GM12878 (cell line): ENCODE data around the gene POU2F1. TPM values are rescaled to one million over a fixed set of nuclear protein-coding genes. Genes with fewer than 3 reads are reported as not detected.

Source experiments
- ATAC-seq: fragments of 200-7000 bp; cut with Tn5 transposase; 3 replicates; pipeline ENCODE4 v1.9.1; 2020; ENCODE audit warnings: mild to moderate bottlenecking, moderate library complexity
- BruUV-seq: library from RNA; stranded (reverse); fragments of 400-500 nt; replicated peaks from 2 replicates; lab custom pipeline; 2021; lab: Mats Ljungman, UMichigan
- CTCF ChIA-PET: fragments of 300-600 bp; sonication (Branson Sonifier 250); formaldehyde crosslinking; extraction: SDS; loops from one replicate; lab custom pipeline; 2021; ENCODE audit warnings: inconsistent platforms; lab: Yijun Ruan, JAX
- POLR2A ChIA-PET: fragments of 350-600 bp; formaldehyde crosslinking; extraction: SDS; loops from one replicate; lab custom pipeline; 2021; ENCODE audit warnings: inconsistent platforms; lab: Charles Lee
- RAD21 ChIA-PET: fragments of 300-600 bp; sonication (Branson Sonifier 250); formaldehyde crosslinking; loops from one replicate; lab custom pipeline; 2023; ENCODE audit warnings: antibody characterized with exemption; ENCODE audit not compliant: unreplicated experiment; lab: Charles Lee
- SMC1A ChIA-PET: fragments of 300-600 bp; sonication (Branson Sonifier 250); formaldehyde crosslinking; loops from one replicate; lab custom pipeline; 2023; ENCODE audit not compliant: unreplicated experiment, uncharacterized antibody; lab: Charles Lee
- DNase-seq: peaks from one replicate; pipeline ENCODE4 v3.0.0-alpha.2; 2011; ENCODE audit warnings: low read depth, low spot score
- FAIRE-seq: peaks from 3 replicates; lab custom pipeline; 2011; peaks lifted over from hg19 to GRCh38; lab: Jason Lieb, UNC
- H2AFZ ChIP-seq: 2 replicates; pipeline ENCODE4 v1.6.0; 2011; ENCODE audit warnings: low read depth, low read length, control low read depth; ENCODE audit not compliant: control insufficient read depth
- H3K27ac ChIP-seq: 2 replicates; pipeline ENCODE4 v1.5.1; 2011; ENCODE audit warnings: control low read depth; ENCODE audit not compliant: control insufficient read depth, insufficient read depth
- H3K27me3 ChIP-seq, 2 experiments: replicated peaks in 1 of 2; 2 replicates each; pipeline versions ENCODE4 v1.6.0 to v1.6.1; 2011; ENCODE audit warnings: low read length in 1 of 2; ENCODE audit not compliant: control insufficient read depth in 2 of 2, insufficient read depth in 2 of 2
- H3K36me3 ChIP-seq, 2 experiments: 2 replicates each; pipeline ENCODE4 v1.5.1; 2011; ENCODE audit warnings: low read length in 1 of 2; ENCODE audit not compliant: control insufficient read depth in 2 of 2, insufficient read depth in 2 of 2
- H3K4me1 ChIP-seq: 2 replicates; pipeline ENCODE4 v1.6.1; 2011; ENCODE audit warnings: mild to moderate bottlenecking, low read length, moderate library complexity, mixed read lengths; ENCODE audit not compliant: control insufficient read depth, insufficient read depth
- H3K4me2 ChIP-seq: 2 replicates; pipeline ENCODE4 v1.6.0; 2011; ENCODE audit warnings: control low read depth; ENCODE audit not compliant: control insufficient read depth, insufficient read depth
- H3K4me3 ChIP-seq: fragments of 200-600 bp; sonication (generic); 2 replicates; pipeline ENCODE4 v1.5.1; 2016
- H3K79me2 ChIP-seq: 2 replicates; pipeline ENCODE4 v1.6.0; 2011; ENCODE audit warnings: low read length; ENCODE audit not compliant: control insufficient read depth, insufficient read depth
- H3K9ac ChIP-seq: 2 replicates; pipeline ENCODE4 v1.8.0; 2011; ENCODE audit warnings: low read length, control low read depth, mixed read lengths; ENCODE audit not compliant: control insufficient read depth, insufficient read depth
- H3K9me3 ChIP-seq: replicated peaks from 3 replicates; pipeline ENCODE4 v1.5.1; 2011; ENCODE audit warnings: mild to moderate bottlenecking, low read length; ENCODE audit not compliant: control insufficient read depth, insufficient read depth
- H4K20me1 ChIP-seq: 2 replicates; pipeline ENCODE4 v1.6.0; 2011; ENCODE audit not compliant: control insufficient read depth, insufficient read depth
- CEBPB ChIP-seq, 2 experiments: fragments of 150-350 bp in 1 of 2; IDR thresholded peaks; 2 replicates each; pipeline ENCODE4 v1.6.1; 2012 to 2014; ENCODE audit warnings: low read depth in 2 of 2, low read length in 2 of 2, borderline replicate concordance in 1 of 2, inconsistent platforms in 1 of 2
- GATAD2B ChIP-seq: fragments of 450-650 bp; conservative IDR thresholded peaks from 2 replicates; pipeline ENCODE4 v1.6.1; 2017; ENCODE audit warnings: low read depth, mild to moderate bottlenecking, moderate library complexity
- NFXL1 ChIP-seq: fragments of 450-650 bp; IDR thresholded peaks from 2 replicates; pipeline ENCODE4 v1.6.1; 2017; ENCODE audit warnings: antibody characterized with exemption, mild to moderate bottlenecking, borderline replicate concordance
- PML ChIP-seq: IDR thresholded peaks from 2 replicates; pipeline ENCODE4 v1.6.1; 2012; ENCODE audit warnings: low read length, inconsistent platforms
- RCOR1 ChIP-seq: conservative IDR thresholded peaks from 2 replicates; pipeline ENCODE4 v1.6.1; 2012; ENCODE audit warnings: low read depth, low read length, improper control_type of control experiment
- TBL1XR1 ChIP-seq: IDR thresholded peaks from 2 replicates; pipeline ENCODE4 v1.6.1; 2012; ENCODE audit warnings: low read depth, low read length, improper control_type of control experiment
- TCF12 ChIP-seq: IDR thresholded peaks from 2 replicates; pipeline ENCODE4 v1.6.1; 2011; ENCODE audit warnings: low read depth, mild to moderate bottlenecking, low read length
- WGBS: methylation state at CpG from one replicate; pipeline ENCODE4 v1.1.6; 2016; ENCODE audit warnings: low lambda C conversion rate; ENCODE audit not compliant: insufficient replicate concordance, insufficient coverage; ENCODE audit errors: missing lambda C conversion rate; 5-methylcytosine and 5-hydroxymethylcytosine counted together
- in situ Hi-C: fragments of 300-500 bp; cut with MboI; formaldehyde crosslinking; loops from 9 replicates; pipeline ENCODE4 v1.14.3; 2018; ENCODE audit warnings: mixed read lengths
- intact Hi-C: fragments of 100-400 bp; cut with micrococcal nuclease; formaldehyde crosslinking; loops from one replicate; pipeline ENCODE4 v1.14.2; 2022; ENCODE audit not compliant: unreplicated experiment
- polyA plus RNA-seq, 11 experiments: library from polyadenylated mRNA; depleted of rRNA in 4 of 11; unstranded in 6 of 11; stranded (reverse) in 5 of 11; fragments of >200 nt; fragmentation: Nextera tagmentation in 4 of 11; fragmentation: Illumina TruSeq in 1 of 11; extraction: Ambion mirVana in 4 of 11; extraction: Trizol in 1 of 11; gene quantifications; 1 replicate in 1 of 11; 2 replicates in 10 of 11; pipeline versions ENCODE4 v1.2.1 to v1.2.3, GENCODE V29; 2011 to 2016; ENCODE audit warnings: inconsistent platforms in 2 of 11, missing spikeins in 2 of 11, low read depth in 1 of 11
- total RNA-seq, 4 experiments: library from RNA; depleted of rRNA in 3 of 4; stranded (reverse); fragments of >200 nt in 3 of 4; fragmentation: Illumina TruSeq in 1 of 4; extraction: Trizol in 1 of 4; gene quantifications; 2 replicates each; pipeline versions ENCODE4 v1.2.1 to v1.2.3, GENCODE V29; 2013 to 2021
- TF ChIP-seq, protein P1 (sequence below): IDR thresholded peaks from 2 replicates; pipeline ENCODE4 v1.6.1; 2011; ENCODE audit warnings: borderline replicate concordance, low read depth, mild to moderate bottlenecking, moderate library complexity, low read length; ENCODE audit not compliant: insufficient read depth, poor library complexity, severe bottlenecking
- TF ChIP-seq, protein P2 (sequence below): IDR thresholded peaks from 2 replicates; pipeline ENCODE4 v1.6.1; 2011; ENCODE audit warnings: borderline replicate concordance, low read depth, mild to moderate bottlenecking, moderate library complexity, mixed read lengths, low read length; ENCODE audit not compliant: insufficient read depth; ENCODE audit errors: extremely low read length

The POU2F1 gene
- total and polyA plus RNA-seq, 10 of the 15 experiments (the other 5 are each of a cell fraction or from before 2014, with no cell fraction given) = 2.5 to 21.7 (median 12.5) TPM

DNA sequence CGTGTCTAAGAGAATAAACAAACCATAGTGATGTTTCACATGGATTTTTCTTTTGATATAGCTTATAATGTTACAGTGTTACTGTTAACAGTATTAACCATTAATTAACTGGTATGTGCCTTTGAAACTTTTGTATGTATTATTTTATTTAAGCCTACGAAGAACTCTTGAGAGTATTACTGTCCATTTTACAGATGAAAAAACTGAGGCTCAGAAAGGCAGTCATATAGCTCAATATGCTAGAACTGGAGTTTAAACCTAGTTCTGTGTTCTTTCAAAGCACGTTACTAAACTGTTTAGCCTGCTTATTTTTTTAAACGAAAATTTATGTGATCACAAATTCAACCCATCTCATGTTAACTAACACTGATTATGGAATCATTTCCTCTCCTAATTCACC, 83.5 kb downstream of the POU2F1 start:
- in situ Hi-C loops = loop anchor here (5.0 kb wide), 1 partner anchor 52 kb away; no protein-coding TSS in a partner anchor
- H3K27ac ChIP-seq = no peak overlapping the region

More for the DNA sequence above, 83.5 kb downstream of the POU2F1 start:
- H3K9ac ChIP-seq = no peak overlapping the region
- ChIA-PET POLR2A (no interaction called here), CTCF (interaction anchor here (0.9 to 1.4 kb wide), 3 partner anchors 34 to 230 kb away, joined by 3 to 6 read pairs (median 3); no protein-coding TSS in a partner anchor), RAD21 (interaction anchor here (0.8 to 1.3 kb wide), 2 partner anchors 25 to 36 kb away, joined by 3 read pairs; no protein-coding TSS in a partner anchor), SMC1A (interaction anchor here (1.0 to 2.9 kb wide), 5 partner anchors 13 to 246 kb away, joined by 3 to 10 read pairs (median 4); no protein-coding TSS in a partner anchor)
- no peak for TF ChIP-seq NFXL1
- TF ChIP-seq, protein P1, sequence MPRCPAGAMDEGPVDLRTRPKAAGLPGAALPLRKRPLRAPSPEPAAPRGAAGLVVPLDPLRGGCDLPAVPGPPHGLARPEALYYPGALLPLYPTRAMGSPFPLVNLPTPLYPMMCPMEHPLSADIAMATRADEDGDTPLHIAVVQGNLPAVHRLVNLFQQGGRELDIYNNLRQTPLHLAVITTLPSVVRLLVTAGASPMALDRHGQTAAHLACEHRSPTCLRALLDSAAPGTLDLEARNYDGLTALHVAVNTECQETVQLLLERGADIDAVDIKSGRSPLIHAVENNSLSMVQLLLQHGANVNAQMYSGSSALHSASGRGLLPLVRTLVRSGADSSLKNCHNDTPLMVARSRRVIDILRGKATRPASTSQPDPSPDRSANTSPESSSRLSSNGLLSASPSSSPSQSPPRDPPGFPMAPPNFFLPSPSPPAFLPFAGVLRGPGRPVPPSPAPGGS = no peak
- no peak for TF ChIP-seq PML
- TF ChIP-seq RCOR1 = no peak
- TF ChIP-seq GATAD2B = no peak
- TF ChIP-seq, protein P2, sequence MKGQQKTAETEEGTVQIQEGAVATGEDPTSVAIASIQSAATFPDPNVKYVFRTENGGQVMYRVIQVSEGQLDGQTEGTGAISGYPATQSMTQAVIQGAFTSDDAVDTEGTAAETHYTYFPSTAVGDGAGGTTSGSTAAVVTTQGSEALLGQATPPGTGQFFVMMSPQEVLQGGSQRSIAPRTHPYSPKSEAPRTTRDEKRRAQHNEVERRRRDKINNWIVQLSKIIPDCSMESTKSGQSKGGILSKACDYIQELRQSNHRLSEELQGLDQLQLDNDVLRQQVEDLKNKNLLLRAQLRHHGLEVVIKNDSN = no peak
- TF ChIP-seq TCF12 = no peak
- no peak for TF ChIP-seq TBL1XR1
- TF ChIP-seq CEBPB (IDR thresholded peaks at IDR 0.05; ENCODE audit: borderline replicate concordance in 1 of 2, low read depth in 2 of 2, low read length in 2 of 2) = no peak
- no peak for DNase-seq
- no peaks in the 10 kb centered on the region for H3K36me3 ChIP-seq
- H3K4me1 ChIP-seq = no peaks in the 10 kb centered on the region
- no TSS peak for BruUV-seq
- no peak overlapping the region for H3K4me2 ChIP-seq
- no peaks in the 10 kb centered on the region; the same call in 2 of the 3 replicates for H3K9me3 ChIP-seq
- ATAC-seq = no peak
- 82% methylated on average over 4 of the region's 4 CpGs for WGBS
- H3K27me3 ChIP-seq = no peaks in the 10 kb centered on the region
- no peak for FAIRE-seq
- no peak overlapping the region for H2AFZ ChIP-seq
- intact Hi-C loops = no loop called here
- H4K20me1 ChIP-seq = no peaks in the 10 kb centered on the region
- H3K4me3 ChIP-seq = no peak overlapping the region
- peaks cover 3% of the 10 kb centered on the region; the same call in 1 of the 2 replicates for H3K79me2 ChIP-seq
